Limb (tissue), 2 donors: ENCODE measurements around the gene PRKAR1A.
A peak's percentile ranks its signal among the peaks of the same experiment; 100 is the strongest.
"Not testable (repeated sequence)": the region's sequence is repeated elsewhere in the genome, so short reads cannot be mapped to it uniquely, and the experiment has no call there.

Experiments used
- DNase-seq, 2 donors: peaks; one replicate each; pipeline ENCODE4 v3.0.0-alpha.2; 2016; ENCODE audit errors: extremely low spot score in 2 of 2

Gene PRKAR1A

GRCh38 chr17:68512247-68512959, at the start of gene PRKAR1A:
PRKAR1A (plus strand) TSS chr17:68512430; CDS start chr17:68515400, 2,970 bp downstream.
- peak; percentile 97 to 98 for DNase-seq

GRCh38 chr17:68463211-68464019, 48.8 kb upstream of the PRKAR1A start:
- no peak for DNase-seq

GRCh38 chr17:68468334-68468733, 43.9 kb upstream of the PRKAR1A start:
- no peak for DNase-seq

GRCh38 chr17:68468788-68469187, 43.4 kb upstream of the PRKAR1A start:
- no peak for DNase-seq

GRCh38 chr17:68470961-68471360, 41.3 kb upstream of the PRKAR1A start:
- no peak for DNase-seq

- no peak for DNase-seq
Measured at GRCh38 chr17:68480885-68481284, 31.3 kb upstream of the PRKAR1A start.

- DNase-seq = no peak
Measured at GRCh38 chr17:68482576-68483041, 29.6 kb upstream of the PRKAR1A start.

- DNase-seq = no peak
Measured at GRCh38 chr17:68484458-68484857, 27.8 kb upstream of the PRKAR1A start.

GRCh38 chr17:68489919-68490318, 22.3 kb upstream of the PRKAR1A start:
- no peak for DNase-seq

- DNase-seq = no peak
Measured at GRCh38 chr17:68491381-68492231, 20.6 kb upstream of the PRKAR1A start.

- not testable (repeated sequence) for DNase-seq
Measured at GRCh38 chr17:68492394-68493054, 19.7 kb upstream of the PRKAR1A start.

GRCh38 chr17:68495081-68495480, 17.1 kb upstream of the PRKAR1A start:
- DNase-seq = no peak

GRCh38 chr17:68497885-68498319, 14.3 kb upstream of the PRKAR1A start:
- DNase-seq = no peak

- no peak for DNase-seq
Measured at GRCh38 chr17:68498479-68499326, 13.5 kb upstream of the PRKAR1A start.

GRCh38 chr17:68499587-68499986, 12.6 kb upstream of the PRKAR1A start:
- no peak for DNase-seq

GRCh38 chr17:68501074-68501473, 11.2 kb upstream of the PRKAR1A start:
- DNase-seq = no peak

- no peak for DNase-seq
Measured at GRCh38 chr17:68505951-68506350, 6.3 kb upstream of the PRKAR1A start.

GRCh38 chr17:68507576-68507975, 4.7 kb upstream of the PRKAR1A start:
- no peak for DNase-seq

GRCh38 chr17:68509141-68510057, 2.8 kb upstream of the PRKAR1A start:
- peak in 1 of 2 donors; percentile 57 for DNase-seq
